Stimulated activated CD4-positive, alpha-beta T cell treated with anti-CD3 and anti-CD28 coated beads, Interleukin-12 subunit alpha, Interleukin-12 subunit beta, amount 100 ng/mL, for 4 hours (primary cell): ENCODE measurements around the gene SNURF.
"Not testable (repeated sequence)": the region's sequence is repeated elsewhere in the genome, so short reads cannot be mapped to it uniquely, and the experiment has no call there.

Experiments used
- DNase-seq: peaks from one replicate; pipeline ENCODE4 v3.0.0-alpha.2; 2020

SNURF gene

GRCh38 chr15:24971772-24972171 is 17.0 kb downstream of the SNURF start:
- no peak for DNase-seq

- not testable (repeated sequence) for DNase-seq
Observed at GRCh38 chr15:24972707-24973106, 17.9 kb downstream of the SNURF start.

DNA sequence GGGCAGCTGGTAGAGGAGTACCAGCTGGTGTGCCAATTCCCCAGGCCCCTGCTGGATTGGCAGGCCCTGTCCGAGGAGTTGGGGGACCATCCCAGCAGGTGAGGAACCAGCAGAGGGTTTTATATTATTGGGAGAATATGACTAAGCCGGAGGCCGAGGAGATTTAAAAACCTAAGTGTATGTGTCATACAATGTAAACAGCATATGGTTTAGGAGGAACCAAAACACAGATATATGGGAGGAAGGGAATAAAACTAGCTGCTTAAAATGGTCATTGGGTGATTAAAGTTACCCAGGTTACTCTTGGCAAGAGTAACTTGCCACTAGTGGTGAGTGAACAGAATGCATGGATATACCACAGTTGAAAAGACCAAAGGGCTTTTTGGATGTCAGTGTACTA is 22.1 kb downstream of the SNURF start:
- no peak for DNase-seq

GRCh38 chr15:24977686-24978085 is 22.9 kb downstream of the SNURF start:
- no peak for DNase-seq

- no peak for DNase-seq
Observed at GRCh38 chr15:24985224-24985623, 30.4 kb downstream of the SNURF start.

GRCh38 chr15:24986653-24987052 is 31.9 kb downstream of the SNURF start:
- DNase-seq, result no peak
